GM23338 (cell line): Measurements from ENCODE around the gene LYSMD1. TPM values are rescaled to one million over a fixed set of nuclear protein-coding genes. Genes with fewer than 3 reads are reported as not detected.

Experiments
- ATAC-seq: fragments of 200-7000 bp; cut with Tn5 transposase; 3 replicates; pipeline ENCODE4 v1.9.1; 2020
- DNase-seq: peaks from one replicate; pipeline ENCODE4 v3.0.0-alpha.2; 2015; ENCODE audit warnings: low spot score
- H2AFZ ChIP-seq: fragments of 200-600 bp; sonication (generic); 2 replicates; pipeline ENCODE4 v1.8.0; 2016; ENCODE audit warnings: antibody characterized with exemption, mild to moderate bottlenecking, moderate library complexity
- H3F3A ChIP-seq: fragments of 200-600 bp; sonication (generic); replicated peaks from 2 replicates; pipeline ENCODE4 v1.8.0; 2017; ENCODE audit warnings: antibody characterized with exemption, mixed run types, low read depth
- H3K27ac ChIP-seq: fragments of 200-600 bp; sonication (generic); 2 replicates; pipeline ENCODE4 v1.6.1; 2016; ENCODE audit warnings: low read depth
- H3K27me3 ChIP-seq: fragments of 200-600 bp; sonication (generic); 2 replicates; pipeline ENCODE4 v1.8.0; 2016; ENCODE audit warnings: mild to moderate bottlenecking, mixed run types, moderate library complexity; ENCODE audit not compliant: insufficient read depth
- H3K36me3 ChIP-seq: fragments of 200-600 bp; sonication (generic); 2 replicates; pipeline ENCODE4 v1.8.0; 2016; ENCODE audit warnings: mild to moderate bottlenecking; ENCODE audit not compliant: insufficient read depth
- H3K4me1 ChIP-seq: fragments of 200-600 bp; sonication (generic); 2 replicates; pipeline ENCODE4 v1.8.0; 2016; ENCODE audit warnings: mild to moderate bottlenecking, moderate library complexity; ENCODE audit not compliant: insufficient read depth
- H3K4me2 ChIP-seq: fragments of 200-600 bp; sonication (generic); 2 replicates; pipeline ENCODE4 v1.7.1; 2017; ENCODE audit warnings: mixed run types
- H3K4me3 ChIP-seq: fragments of 200-600 bp; sonication (generic); 2 replicates; pipeline ENCODE4 v1.6.1; 2016; ENCODE audit warnings: mixed run types
- H3K79me2 ChIP-seq: fragments of 200-600 bp; sonication (generic); replicated peaks from 2 replicates; pipeline ENCODE4 v1.8.0; 2017; ENCODE audit warnings: mild to moderate bottlenecking; ENCODE audit not compliant: insufficient read depth
- H3K9me2 ChIP-seq: fragments of 200-600 bp; sonication (generic); 2 replicates; pipeline ENCODE4 v1.8.0; 2017; ENCODE audit not compliant: insufficient read depth
- H4K20me1 ChIP-seq: fragments of 200-600 bp; sonication (generic); replicated peaks from 2 replicates; pipeline ENCODE4 v1.8.0; 2017; ENCODE audit warnings: mild to moderate bottlenecking; ENCODE audit not compliant: insufficient read depth
- H3K27ac Mint-ChIP-seq: 2 replicates; pipeline ENCODE4 v1.8.0; 2020; ENCODE audit warnings: inconsistent platforms, mild to moderate bottlenecking, moderate library complexity, mixed read lengths
- H3K27me3 Mint-ChIP-seq: 3 replicates; pipeline ENCODE4 v1.8.0; 2022; ENCODE audit warnings: low read depth, mild to moderate bottlenecking, moderate library complexity, mixed read lengths, inconsistent platforms; ENCODE audit not compliant: insufficient read depth, poor library complexity
- H3K36me3 Mint-ChIP-seq: 3 replicates; pipeline ENCODE4 v1.8.0; 2021; ENCODE audit warnings: low read depth, mild to moderate bottlenecking, inconsistent platforms, moderate library complexity, mixed read lengths
- H3K4me1 Mint-ChIP-seq: 3 replicates; pipeline ENCODE4 v1.8.0; 2020; ENCODE audit warnings: mild to moderate bottlenecking, inconsistent platforms, mixed read lengths
- H3K4me3 Mint-ChIP-seq: 3 replicates; pipeline ENCODE4 v1.8.0; 2021; ENCODE audit warnings: moderate library complexity, mild to moderate bottlenecking, inconsistent platforms, mixed read lengths
- H3K9me3 Mint-ChIP-seq: 3 replicates; pipeline ENCODE4 v1.8.0; 2020; ENCODE audit warnings: moderate library complexity, mild to moderate bottlenecking, inconsistent platforms, mixed read lengths
- CREB1 ChIP-seq: fragments of 250-450 bp; sonication (Bioruptor Pico); IDR thresholded peaks from 2 replicates; pipeline ENCODE4 v1.5.0; 2020; ENCODE audit warnings: low read depth, mild to moderate bottlenecking, moderate library complexity
- ETS1 ChIP-seq: IDR thresholded peaks from 2 replicates; pipeline ENCODE4 v1.6.1; 2016; ENCODE audit warnings: antibody characterized with exemption
- EZH2 ChIP-seq: fragments of 200-600 bp; sonication (generic); IDR thresholded peaks from one replicate; pipeline ENCODE4 v1.8.0; 2017; ENCODE audit warnings: antibody characterized with exemption, mild to moderate bottlenecking, low read depth; ENCODE audit not compliant: unreplicated experiment
- EZH2phosphoT487 ChIP-seq: fragments of 200-600 bp; sonication (generic); IDR thresholded peaks from one replicate; pipeline ENCODE4 v1.8.1; 2018; ENCODE audit warnings: antibody characterized with exemption; ENCODE audit not compliant: unreplicated experiment
- JUNB ChIP-seq: IDR thresholded peaks from one replicate; pipeline ENCODE4 v1.6.1; 2016; ENCODE audit warnings: antibody characterized with exemption; ENCODE audit not compliant: unreplicated experiment
- NANOG ChIP-seq: IDR thresholded peaks from 2 replicates; pipeline ENCODE4 v1.6.1; 2016; ENCODE audit warnings: antibody characterized with exemption, borderline replicate concordance
- REST ChIP-seq: IDR thresholded peaks from one replicate; pipeline ENCODE4 v1.6.1; 2018; ENCODE audit warnings: antibody characterized with exemption; ENCODE audit not compliant: unreplicated experiment
- STAT1 ChIP-seq: IDR thresholded peaks from one replicate; pipeline ENCODE4 v1.6.1; 2016; ENCODE audit warnings: antibody characterized with exemption; ENCODE audit not compliant: unreplicated experiment
- ZNF114 ChIP-seq: fragments of 250-450 bp; sonication (Bioruptor Pico); IDR thresholded peaks from 2 replicates; pipeline ENCODE4 v1.5.0; 2020; ENCODE audit warnings: mild to moderate bottlenecking, moderate library complexity
- ZNF331 ChIP-seq: fragments of 250-450 bp; sonication (Bioruptor Pico); IDR thresholded peaks from 2 replicates; pipeline ENCODE4 v1.5.0; 2020; ENCODE audit warnings: low read depth, mild to moderate bottlenecking, moderate library complexity
- ZNF462 ChIP-seq: fragments of 250-450 bp; sonication (Bioruptor Pico); IDR thresholded peaks from 2 replicates; pipeline ENCODE4 v1.5.0; 2020; ENCODE audit warnings: mild to moderate bottlenecking, moderate library complexity
- polyA plus RNA-seq: library from polyadenylated mRNA; unstranded; fragments of >200 nt; fragmentation: Nextera tagmentation; extraction: Ambion mirVana; gene quantifications from 2 replicates; pipeline ENCODE4 v1.2.1, GENCODE V29; 2016
- total RNA-seq: library from RNA; depleted of rRNA; stranded (reverse); fragments of >200 nt; shearing (Covaris generic); gene quantifications from 2 replicates; pipeline ENCODE4 v1.2.3, GENCODE V29; 2014
- TF ChIP-seq, protein P1 (sequence below), 2 experiments: fragments of 200-600 bp in 1 of 2; sonication (generic) in 1 of 2; conservative IDR thresholded peaks; 2 replicates each; pipeline versions ENCODE4 v1.5.1 to v1.6.1; 2016 to 2017; ENCODE audit warnings: antibody characterized with exemption in 2 of 2, low read depth in 2 of 2, mild to moderate bottlenecking in 2 of 2, moderate library complexity in 1 of 2

The LYSMD1 gene
- total and polyA plus RNA-seq, 2 experiments from 2014 or later, result 3.6 to 6.4 TPM

DNA sequence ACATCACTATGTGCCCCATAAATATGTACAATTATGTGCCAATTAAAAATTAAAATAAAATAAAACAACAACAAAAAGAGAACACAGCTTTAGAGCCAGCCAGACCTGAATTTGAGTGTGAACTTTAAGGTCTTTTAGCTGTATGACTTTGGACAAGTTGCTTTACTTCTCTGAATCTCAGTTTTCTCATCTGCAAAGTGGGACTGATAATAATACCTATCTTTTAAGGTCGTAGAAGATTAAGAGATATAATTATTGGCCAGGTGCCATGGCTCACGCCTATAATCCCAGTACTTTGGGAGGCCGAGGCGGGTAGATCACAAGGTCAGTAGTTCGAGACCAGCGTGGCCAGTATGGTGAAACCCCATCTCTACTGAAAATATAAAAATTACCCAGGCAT, 27.6 kb upstream of the LYSMD1 start (continued):
- TF ChIP-seq ZNF114 (CRISPR knock-in tag), result no peak

GRCh38 chr1:151192047-151192446, 26.3 kb upstream of the LYSMD1 start:
- Mint-ChIP-seq H3K27ac (no peak overlapping the region), H3K36me3 (no peaks in the 10 kb centered on the region; the same call in 1 of the 3 replicates), H3K4me3 (no peak overlapping the region), H3K27me3 (peaks cover 7% of the 10 kb centered on the region), H3K9me3 (no peaks in the 10 kb centered on the region), H3K4me1 (peaks cover 12% of the 10 kb centered on the region; the same call in 2 of the 3 replicates)
- Histone ChIP-seq H3F3A (0 out of 2 replicates have a peak, but pooled peaks cover 9% of the 10 kb centered on the region), H3K36me3 (no peaks in the 10 kb centered on the region), H3K27me3 (no peaks in the 10 kb centered on the region), H2AFZ (no peak overlapping the region), H4K20me1 (no peaks in the 10 kb centered on the region; the same call in 1 of the 2 replicates), H3K4me3 (no peak overlapping the region), H3K79me2 (peaks cover 28% of the 10 kb centered on the region), H3K9me2 (no peaks in the 10 kb centered on the region), H3K4me2 (no peak overlapping the region), H3K27ac (no peak overlapping the region), H3K4me1 (peaks cover 3% of the 10 kb centered on the region; the same call in 1 of the 2 replicates)
- ATAC-seq (no peak), DNase-seq (no peak)
- TF ChIP-seq ZNF462 (CRISPR knock-in tag), result no peak
- no peak for TF ChIP-seq EZH2
- no peak for TF ChIP-seq ETS1
- TF ChIP-seq EZH2phosphoT487, result no peak
- no peak for TF ChIP-seq REST
- no peak for TF ChIP-seq STAT1
- no peak for TF ChIP-seq CREB1 (CRISPR knock-in tag)
- TF ChIP-seq ZNF331 (CRISPR knock-in tag), result no peak
- no peak for TF ChIP-seq NANOG
- no peak for TF ChIP-seq ZNF114 (CRISPR knock-in tag)
- TF ChIP-seq JUNB, result no peak
- TF ChIP-seq, protein P1, sequence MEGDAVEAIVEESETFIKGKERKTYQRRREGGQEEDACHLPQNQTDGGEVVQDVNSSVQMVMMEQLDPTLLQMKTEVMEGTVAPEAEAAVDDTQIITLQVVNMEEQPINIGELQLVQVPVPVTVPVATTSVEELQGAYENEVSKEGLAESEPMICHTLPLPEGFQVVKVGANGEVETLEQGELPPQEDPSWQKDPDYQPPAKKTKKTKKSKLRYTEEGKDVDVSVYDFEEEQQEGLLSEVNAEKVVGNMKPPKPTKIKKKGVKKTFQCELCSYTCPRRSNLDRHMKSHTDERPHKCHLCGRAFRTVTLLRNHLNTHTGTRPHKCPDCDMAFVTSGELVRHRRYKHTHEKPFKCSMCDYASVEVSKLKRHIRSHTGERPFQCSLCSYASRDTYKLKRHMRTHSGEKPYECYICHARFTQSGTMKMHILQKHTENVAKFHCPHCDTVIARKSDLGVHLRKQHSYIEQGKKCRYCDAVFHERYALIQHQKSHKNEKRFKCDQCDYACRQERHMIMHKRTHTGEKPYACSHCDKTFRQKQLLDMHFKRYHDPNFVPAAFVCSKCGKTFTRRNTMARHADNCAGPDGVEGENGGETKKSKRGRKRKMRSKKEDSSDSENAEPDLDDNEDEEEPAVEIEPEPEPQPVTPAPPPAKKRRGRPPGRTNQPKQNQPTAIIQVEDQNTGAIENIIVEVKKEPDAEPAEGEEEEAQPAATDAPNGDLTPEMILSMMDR (conservative IDR thresholded peaks at IDR 0.05; ENCODE audit: low read depth in 2 of 2), result no peak
